GM18867 (cell line): Measurements from ENCODE around the gene FDX2.
A peak's percentile ranks its signal among the peaks of the same experiment; 100 is the strongest.
"Not testable (repeated sequence)": the region's sequence is repeated elsewhere in the genome, so short reads cannot be mapped to it uniquely, and the experiment has no call there.

ENCODE experiments used
- ATAC-seq: cut with Tn5 transposase; IDR thresholded peaks from one replicate; pipeline ENCODE4 v1.9.1; 2021; ENCODE audit warnings: mild to moderate bottlenecking, moderate library complexity; ENCODE audit not compliant: unreplicated experiment

Gene FDX2

DNA sequence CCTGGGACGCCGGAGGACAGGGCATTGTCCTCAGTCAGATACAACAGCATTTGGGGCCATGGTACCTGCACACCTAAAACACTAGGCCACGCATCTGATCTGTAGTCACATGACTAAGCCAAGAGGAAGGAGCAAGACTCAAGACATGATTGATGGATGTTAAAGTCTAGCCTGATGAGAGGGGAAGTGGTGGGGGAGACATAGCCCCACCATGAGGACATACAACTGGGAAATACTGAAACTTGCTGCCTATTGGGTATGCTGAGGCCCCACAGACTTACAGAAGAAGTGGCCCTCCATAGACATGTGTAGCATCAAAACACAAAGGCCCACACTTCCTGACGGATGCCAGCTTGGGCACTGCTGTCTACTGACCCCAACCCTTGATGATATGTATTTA lies 30.4 kb downstream of the FDX2 start:
- no peak for ATAC-seq

- no peak for ATAC-seq
These were observed 30.9 kb downstream of the FDX2 start for GRCh38 chr19:10284960-10285278.

DNA sequence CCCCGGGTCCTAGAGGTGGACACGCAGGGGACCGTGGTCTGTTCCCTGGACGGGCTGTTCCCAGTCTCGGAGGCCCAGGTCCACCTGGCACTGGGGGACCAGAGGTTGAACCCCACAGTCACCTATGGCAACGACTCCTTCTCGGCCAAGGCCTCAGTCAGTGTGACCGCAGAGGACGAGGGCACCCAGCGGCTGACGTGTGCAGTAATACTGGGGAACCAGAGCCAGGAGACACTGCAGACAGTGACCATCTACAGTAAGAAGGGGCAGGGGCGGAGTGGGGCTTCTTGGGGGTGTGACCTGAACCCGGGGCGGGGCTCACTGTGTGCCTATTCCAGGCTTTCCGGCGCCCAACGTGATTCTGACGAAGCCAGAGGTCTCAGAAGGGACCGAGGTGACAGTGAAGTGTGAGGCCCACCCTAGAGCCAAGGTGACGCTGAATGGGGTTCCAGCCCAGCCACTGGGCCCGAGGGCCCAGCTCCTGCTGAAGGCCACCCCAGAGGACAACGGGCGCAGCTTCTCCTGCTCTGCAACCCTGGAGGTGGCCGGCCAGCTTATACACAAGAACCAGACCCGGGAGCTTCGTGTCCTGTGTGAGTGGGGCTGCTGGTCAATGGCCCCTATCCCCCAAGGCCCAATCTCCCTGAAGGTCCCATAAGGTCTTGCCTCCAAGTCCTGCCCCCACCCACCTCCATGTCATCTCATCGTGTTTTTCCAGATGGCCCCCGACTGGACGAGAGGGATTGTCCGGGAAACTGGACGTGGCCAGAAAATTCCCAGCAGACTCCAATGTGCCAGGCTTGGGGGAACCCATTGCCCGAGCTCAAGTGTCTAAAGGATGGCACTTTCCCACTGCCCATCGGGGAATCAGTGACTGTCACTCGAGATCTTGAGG lies 31.5 kb downstream of the FDX2 start:
- ATAC-seq: no peak

DNA sequence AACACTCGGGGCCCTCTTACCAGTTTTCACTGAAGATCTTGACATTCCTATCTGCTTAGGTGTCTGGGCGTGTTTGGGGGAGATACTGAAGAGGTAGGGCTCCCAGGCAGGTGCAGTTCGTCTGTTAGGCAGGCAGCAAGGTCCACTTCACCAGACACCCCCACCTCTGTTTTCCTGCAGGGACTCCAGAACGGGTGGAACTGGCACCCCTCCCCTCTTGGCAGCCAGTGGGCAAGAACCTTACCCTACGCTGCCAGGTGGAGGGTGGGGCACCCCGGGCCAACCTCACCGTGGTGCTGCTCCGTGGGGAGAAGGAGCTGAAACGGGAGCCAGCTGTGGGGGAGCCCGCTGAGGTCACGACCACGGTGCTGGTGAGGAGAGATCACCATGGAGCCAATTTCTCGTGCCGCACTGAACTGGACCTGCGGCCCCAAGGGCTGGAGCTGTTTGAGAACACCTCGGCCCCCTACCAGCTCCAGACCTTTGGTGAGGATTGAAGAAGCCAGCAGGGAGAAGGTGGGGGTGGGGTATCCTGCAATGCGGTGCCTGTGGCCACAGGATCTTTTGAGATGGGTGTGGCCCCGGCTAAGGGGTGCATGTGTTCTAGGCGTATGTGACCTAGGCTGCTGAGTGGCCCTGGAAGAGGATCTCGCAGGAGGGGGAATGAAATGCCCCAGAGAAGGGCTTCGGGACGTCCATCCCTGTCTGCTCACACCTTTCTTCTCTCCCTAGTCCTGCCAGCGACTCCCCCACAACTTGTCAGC lies 32.3 kb downstream of the FDX2 start:
- no peak for ATAC-seq

DNA sequence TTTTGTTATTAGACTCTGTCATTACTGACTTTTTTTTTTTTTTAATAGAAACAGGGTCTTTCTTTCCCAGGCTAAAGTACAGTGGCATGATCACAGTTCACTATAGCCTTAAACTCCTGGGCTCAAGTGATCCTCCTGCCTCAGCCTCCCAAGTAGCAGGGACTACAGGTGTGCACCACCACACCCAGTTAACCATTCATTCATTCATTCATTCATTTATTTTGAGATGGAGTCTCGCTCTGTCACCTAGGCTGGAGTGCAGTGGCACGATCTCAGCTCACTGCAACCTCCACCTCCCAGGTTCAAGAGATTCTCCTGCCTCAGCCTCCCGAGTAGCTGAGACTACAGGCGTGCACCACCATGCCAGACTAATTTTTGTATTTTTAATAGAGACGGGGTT lies 33.8 kb downstream of the FDX2 start:
- ATAC-seq: not testable (repeated sequence)

- ATAC-seq: no peak
These were observed 35.9 kb downstream of the FDX2 start for GRCh38 chr19:10279737-10280442.

GRCh38 chr19:10278935-10279334 lies 36.9 kb downstream of the FDX2 start:
- no peak for ATAC-seq

DNA sequence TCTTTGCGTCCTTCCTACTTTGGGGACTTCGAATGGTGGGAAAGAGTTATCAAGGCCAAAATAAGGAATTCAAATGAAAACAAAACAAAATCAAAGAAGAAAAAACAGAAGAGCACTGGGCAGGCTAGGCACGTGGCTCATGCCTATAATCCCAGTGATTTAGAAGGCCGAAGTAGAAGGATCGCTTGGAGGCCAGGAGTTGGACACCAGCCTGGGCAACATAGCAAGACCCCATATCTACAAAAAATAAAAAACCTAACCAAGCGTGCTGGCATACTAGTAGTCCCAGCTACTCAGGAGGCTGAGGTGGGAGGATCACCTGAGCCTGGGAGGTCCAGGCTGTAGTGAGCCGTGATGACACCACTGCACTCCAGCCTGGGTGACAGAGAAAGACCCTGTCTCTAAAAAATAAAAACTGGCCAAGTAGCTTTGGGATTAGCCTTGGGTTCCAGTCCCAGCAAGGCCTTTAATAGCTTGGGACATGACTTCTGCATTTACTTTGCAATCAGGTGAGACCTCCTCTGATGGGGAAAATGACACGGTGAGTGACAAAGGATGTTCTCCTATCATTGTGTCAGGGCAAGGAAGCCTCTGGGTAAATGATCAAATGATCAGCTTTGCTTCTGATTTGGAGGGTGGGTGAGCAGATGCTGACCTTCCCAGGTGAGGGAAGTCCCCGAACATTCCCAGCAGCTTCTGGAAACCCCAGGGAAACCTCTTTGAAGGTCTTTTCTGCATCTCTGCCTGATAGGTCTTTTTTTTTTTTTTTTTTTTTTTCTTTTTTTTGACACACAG lies 37.8 kb downstream of the FDX2 start:
- no peak for ATAC-seq

DNA sequence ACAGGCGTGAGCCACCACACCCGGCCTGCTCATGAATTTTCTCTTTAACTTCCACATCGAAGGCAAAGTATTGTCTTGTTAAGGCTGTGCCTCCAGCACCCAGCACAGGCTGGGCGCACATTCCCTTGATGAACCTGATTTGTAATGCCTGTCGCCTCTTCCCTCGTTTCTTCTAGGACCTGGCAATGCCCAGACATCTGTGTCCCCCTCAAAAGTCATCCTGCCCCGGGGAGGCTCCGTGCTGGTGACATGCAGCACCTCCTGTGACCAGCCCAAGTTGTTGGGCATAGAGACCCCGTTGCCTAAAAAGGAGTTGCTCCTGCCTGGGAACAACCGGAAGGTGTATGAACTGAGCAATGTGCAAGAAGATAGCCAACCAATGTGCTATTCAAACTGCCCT lies 41.2 kb downstream of the FDX2 start:
- ATAC-seq: no peak

GRCh38 chr19:10271543-10272086 lies 44.2 kb downstream of the FDX2 start:
- ATAC-seq: peak; percentile 21

- ATAC-seq: peak; percentile 51
These were observed 45.0 kb downstream of the FDX2 start, which contains the start of gene ICAM1 for GRCh38 chr19:10270616-10271394. Gene ICAM1 (plus strand): TSS chr19:10271120. CDS start chr19:10271160, 40 bp downstream.

GRCh38 chr19:10270180-10270615 lies 45.6 kb downstream of the FDX2 start:
- peak; percentile 52 for ATAC-seq

DNA sequence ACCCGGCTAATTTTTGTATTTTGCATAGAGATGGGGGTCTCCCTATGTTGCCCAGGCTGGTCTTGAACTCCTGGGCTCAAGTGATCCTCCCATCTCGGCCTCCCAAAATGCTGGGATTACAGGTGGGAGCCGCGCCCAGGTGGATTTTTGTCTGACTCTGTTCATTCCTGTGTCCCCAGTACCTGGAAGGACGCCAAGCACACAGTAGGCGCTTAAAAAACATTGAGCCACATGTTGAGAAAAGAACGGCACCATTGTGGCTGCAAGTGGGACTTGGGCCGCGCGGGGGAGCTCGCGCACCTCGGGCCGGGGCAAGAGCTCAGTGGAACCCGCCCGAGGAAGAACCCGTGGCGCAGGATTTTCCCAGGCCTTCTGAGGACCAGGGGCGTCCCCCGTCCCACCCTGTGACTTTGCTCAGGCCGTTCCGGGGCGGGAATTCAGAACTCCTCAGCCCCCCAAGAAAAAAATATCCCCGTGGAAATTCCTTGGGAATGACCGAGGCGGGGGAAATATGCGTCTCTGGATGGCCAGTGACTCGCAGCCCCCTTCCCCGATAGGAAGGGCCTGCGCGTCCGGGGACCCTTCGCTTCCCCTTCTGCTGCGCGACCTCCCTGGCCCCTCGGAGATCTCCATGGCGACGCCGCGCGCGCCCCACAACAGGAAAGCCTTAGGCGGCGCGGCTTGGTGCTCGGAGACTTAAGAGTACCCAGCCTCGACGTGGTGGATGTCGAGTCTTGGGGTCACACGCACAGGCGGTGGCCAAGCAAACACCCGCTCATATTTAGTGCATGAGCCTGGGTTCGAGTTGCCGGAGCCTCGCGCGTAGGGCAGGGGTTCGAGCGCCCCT lies 46.3 kb downstream of the FDX2 start:
- peak; percentile 37 for ATAC-seq

DNA sequence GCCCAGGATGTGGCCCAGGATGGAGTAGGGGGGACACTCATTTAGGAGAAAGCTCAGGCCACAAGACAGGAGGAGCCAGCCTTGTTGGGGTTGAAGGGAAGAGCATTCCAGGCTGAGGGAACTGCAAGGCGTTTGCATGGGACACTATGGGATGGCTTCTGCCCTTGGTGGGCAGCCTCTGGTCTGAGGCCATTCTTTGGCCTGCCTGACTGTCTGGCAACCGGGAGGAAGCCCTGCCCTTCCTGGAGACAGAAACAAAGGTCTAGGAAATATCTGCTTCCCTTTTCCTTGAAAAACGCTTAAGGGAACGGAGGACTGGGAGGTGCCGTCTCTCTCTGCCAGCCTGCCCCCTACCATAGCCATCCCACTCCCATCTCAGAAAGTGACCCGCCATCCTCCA lies 47.7 kb downstream of the FDX2 start:
- no peak for ATAC-seq

DNA sequence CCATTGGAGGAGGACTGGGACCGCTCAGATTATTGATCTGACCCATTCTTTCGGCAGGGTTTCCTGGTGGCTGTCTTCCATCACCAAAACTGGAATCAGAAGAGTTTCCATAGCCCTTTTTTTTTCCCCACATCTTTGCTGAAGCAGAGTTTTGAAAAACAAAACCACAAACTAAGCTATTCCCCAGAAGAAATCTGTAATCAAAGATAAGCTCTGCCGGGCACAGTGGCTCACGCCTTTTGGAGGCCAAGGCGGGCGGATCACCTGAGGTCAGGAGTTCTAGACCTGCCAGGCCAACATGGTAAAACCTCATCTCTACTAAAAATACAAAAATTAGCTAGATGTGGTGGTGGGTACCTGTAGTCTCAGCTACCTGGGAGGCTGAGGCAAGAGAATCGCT lies 49.1 kb downstream of the FDX2 start:
- ATAC-seq: no peak

DNA sequence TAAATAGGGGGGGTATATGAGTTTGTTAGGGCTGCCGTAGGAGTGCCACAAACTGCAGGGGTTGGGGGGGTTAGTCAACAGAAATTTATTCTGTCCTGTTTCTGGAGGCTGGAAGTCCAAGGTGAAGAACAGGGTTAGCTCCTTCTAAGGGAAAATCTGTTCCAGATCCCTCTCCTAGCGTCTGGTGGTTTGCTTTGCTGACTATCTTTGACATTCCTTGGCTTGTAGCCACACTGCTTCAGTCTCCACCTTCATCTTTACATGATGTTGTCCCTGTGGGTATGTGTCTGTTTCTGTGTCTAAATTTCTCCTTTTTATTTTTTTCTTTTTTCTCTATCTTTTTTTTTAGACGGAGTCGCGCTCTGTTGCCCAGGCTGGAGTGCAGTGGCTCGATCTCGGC lies 53.0 kb downstream of the FDX2 start:
- ATAC-seq: no peak

GRCh38 chr19:10260141-10260584 lies 55.7 kb downstream of the FDX2 start:
- ATAC-seq: no peak
